ENCODE results near the gene RAB5IF.

GRCh38 chr20:36624944-36625324, 19.4 kb downstream of the RAB5IF start:
- TF ChIP-seq ELK1 (IDR thresholded peaks at IDR 0.05; ENCODE audit: low read depth, low read length), result no peak
- TF ChIP-seq CTCF (IDR thresholded peaks at IDR 0.05 in 2 of 3, conservative IDR thresholded peaks at IDR 0.05 in 1 of 3; ENCODE audit: control insufficient read depth in 2 of 3, extremely low read depth in 1 of 3, insufficient read depth in 1 of 3, low read depth in 3 of 3, low read length in 3 of 3), result no peak
- TF ChIP-seq SRF (IDR thresholded peaks at IDR 0.05; ENCODE audit: low read depth in 2 of 2, low read length in 2 of 2), result no peak
- TF ChIP-seq, protein P1, sequence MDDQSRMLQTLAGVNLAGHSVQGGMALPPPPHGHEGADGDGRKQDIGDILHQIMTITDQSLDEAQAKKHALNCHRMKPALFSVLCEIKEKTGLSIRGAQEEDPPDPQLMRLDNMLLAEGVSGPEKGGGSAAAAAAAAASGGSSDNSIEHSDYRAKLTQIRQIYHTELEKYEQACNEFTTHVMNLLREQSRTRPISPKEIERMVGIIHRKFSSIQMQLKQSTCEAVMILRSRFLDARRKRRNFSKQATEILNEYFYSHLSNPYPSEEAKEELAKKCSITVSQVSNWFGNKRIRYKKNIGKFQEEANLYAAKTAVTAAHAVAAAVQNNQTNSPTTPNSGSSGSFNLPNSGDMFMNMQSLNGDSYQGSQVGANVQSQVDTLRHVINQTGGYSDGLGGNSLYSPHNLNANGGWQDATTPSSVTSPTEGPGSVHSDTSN (IDR thresholded peaks at IDR 0.05; ENCODE audit: insufficient replicate concordance, low read depth, low read length), result no peak
- TF ChIP-seq NFYB (IDR thresholded peaks at IDR 0.05; ENCODE audit: insufficient read depth, low read depth, low read length), result no peak
- TF ChIP-seq SPI1 (IDR thresholded peaks at IDR 0.05; ENCODE audit: borderline replicate concordance, insufficient read depth, low read depth, low read length), result no peak

All from GM12878 (cell line).